Astrocyte (in vitro differentiated cells and primary cell): ENCODE data around the gene MYO15A.

Experiments used
- CTCF ChIP-seq: IDR thresholded peaks from 2 replicates; pipeline ENCODE4 v1.5.1; 2011; ENCODE audit warnings: low read depth, mild to moderate bottlenecking, inconsistent platforms, low read length, moderate library complexity; ENCODE audit not compliant: insufficient read depth
- EZH2 ChIP-seq: IDR thresholded peaks from 2 replicates; pipeline ENCODE4 v1.6.1; 2012; ENCODE audit warnings: mild to moderate bottlenecking, low read length, inconsistent platforms; ENCODE audit not compliant: insufficient read depth

- TF ChIP-seq CTCF, result no peak
- TF ChIP-seq EZH2, result no peak
Measured at GRCh38 chr17:18218756-18219415, 110.3 kb downstream of the MYO15A start.
